ENCODE measurements around the gene INPP5E.
"Not testable (repeated sequence)": the region's sequence is repeated elsewhere in the genome, so short reads cannot be mapped to it uniquely, and the experiment has no call there.

INPP5E gene

GRCh38 chr9:136405904-136406303 lies 33.7 kb downstream of the INPP5E start:
- DNase-seq (ENCODE audit: low read depth, low spot score) = not testable (repeated sequence)

GRCh38 chr9:136405481-136405880 lies 34.2 kb downstream of the INPP5E start:
- no peak for DNase-seq (ENCODE audit: low read depth, low spot score)

- no peak for DNase-seq (ENCODE audit: low read depth, low spot score)
Measured at GRCh38 chr9:136404801-136405136, 34.9 kb downstream of the INPP5E start.

- no peak for DNase-seq (ENCODE audit: low read depth, low spot score)
Measured at GRCh38 chr9:136403915-136404800, 35.5 kb downstream of the INPP5E start.

- no peak for DNase-seq (ENCODE audit: low read depth, low spot score)
Measured at GRCh38 chr9:136403538-136403914, 36.1 kb downstream of the INPP5E start.

GRCh38 chr9:136402067-136402466 lies 37.6 kb downstream of the INPP5E start:
- no peak for DNase-seq (ENCODE audit: low read depth, low spot score)

GRCh38 chr9:136401173-136401922 lies 38.3 kb downstream of the INPP5E start:
- no peak for DNase-seq (ENCODE audit: low read depth, low spot score)

- no peak for DNase-seq (ENCODE audit: low read depth, low spot score)
Measured at GRCh38 chr9:136400038-136400834, 39.4 kb downstream of the INPP5E start, which contains the start of gene SNAPC4. TSS of gene SNAPC4 (minus strand) at chr9:136400170. CDS start at chr9:136398428, 1,742 bp downstream.

- DNase-seq (ENCODE audit: low read depth, low spot score) = no peak
Measured at GRCh38 chr9:136399176-136400037, 40.2 kb downstream of the INPP5E start.

GRCh38 chr9:136398286-136398685 lies 41.4 kb downstream of the INPP5E start:
- DNase-seq (ENCODE audit: low read depth, low spot score) = no peak

- no peak for DNase-seq (ENCODE audit: low read depth, low spot score)
Measured at GRCh38 chr9:136397643-136398042, 42.0 kb downstream of the INPP5E start.

- no peak for DNase-seq (ENCODE audit: low read depth, low spot score)
Measured at GRCh38 chr9:136396219-136396515, 43.5 kb downstream of the INPP5E start.

- no peak for DNase-seq (ENCODE audit: low read depth, low spot score)
Measured at GRCh38 chr9:136395345-136396218, 44.1 kb downstream of the INPP5E start.

GRCh38 chr9:136395020-136395340 lies 44.7 kb downstream of the INPP5E start:
- DNase-seq (ENCODE audit: low read depth, low spot score) = no peak

GRCh38 chr9:136394312-136395019 lies 45.2 kb downstream of the INPP5E start:
- no peak for DNase-seq (ENCODE audit: low read depth, low spot score)

GRCh38 chr9:136393531-136393930 lies 46.1 kb downstream of the INPP5E start:
- no peak for DNase-seq (ENCODE audit: low read depth, low spot score)

GRCh38 chr9:136392538-136393449 lies 46.9 kb downstream of the INPP5E start:
- DNase-seq (ENCODE audit: low read depth, low spot score) = no peak

- no peak for DNase-seq (ENCODE audit: low read depth, low spot score)
Measured at GRCh38 chr9:136391737-136392537, 47.7 kb downstream of the INPP5E start.

Data from brain pericyte (primary cell).